H1 (cell line): ENCODE results near the gene G6PC1. TPM values are rescaled to one million over a fixed set of nuclear protein-coding genes. Genes with fewer than 3 reads are reported as not detected.

Experiments used
- BCL11A ChIP-seq, 2 experiments: IDR thresholded peaks; one replicate each; pipeline ENCODE4 v1.6.1; 2011; ENCODE audit warnings: low read depth in 2 of 2, low read length in 2 of 2, mild to moderate bottlenecking in 2 of 2
- CTBP2 ChIP-seq: IDR thresholded peaks from 2 replicates; pipeline ENCODE4 v1.7.0; 2011; ENCODE audit warnings: borderline replicate concordance, mild to moderate bottlenecking, moderate library complexity, mixed read lengths, low read length; ENCODE audit not compliant: insufficient read depth, insufficient read length
- KDM5A ChIP-seq: fragments of 200-600 bp; IDR thresholded peaks from 2 replicates; pipeline ENCODE4 v1.7.1; 2012; ENCODE audit warnings: mild to moderate bottlenecking, low read length, inconsistent platforms, mixed read lengths
- RNF2 ChIP-seq: fragments of 200-900, 300-1000 bp; sonication (generic); IDR thresholded peaks from 2 replicates; pipeline ENCODE4 v1.7.1; 2016; ENCODE audit warnings: borderline replicate concordance, low read depth, mild to moderate bottlenecking, antibody characterized with exemption, low read length; ENCODE audit not compliant: poor library complexity, severe bottlenecking; ENCODE audit errors: missing control alignments
- SIX5 ChIP-seq: IDR thresholded peaks from 2 replicates; pipeline ENCODE4 v1.6.1; 2011; ENCODE audit warnings: mild to moderate bottlenecking, low read depth, low read length
- SP1 ChIP-seq: IDR thresholded peaks from 2 replicates; pipeline ENCODE4 v1.6.1; 2011; ENCODE audit warnings: low read depth, low read length
- SUZ12 ChIP-seq: fragments of 200-600 bp; sonication (generic); IDR thresholded peaks from 2 replicates; pipeline ENCODE4 v1.6.1; 2012; ENCODE audit warnings: mild to moderate bottlenecking, inconsistent platforms, low read length, moderate library complexity, mixed read lengths
- TAF1 ChIP-seq: IDR thresholded peaks from 2 replicates; pipeline ENCODE4 v1.6.1; 2011; ENCODE audit warnings: mild to moderate bottlenecking, low read depth, low read length
- TAF7 ChIP-seq: optimal IDR thresholded peaks from 2 replicates; pipeline ENCODE3; 2011; ENCODE audit warnings: low read depth, mild to moderate bottlenecking, inconsistent platforms, low read length, moderate library complexity, borderline replicate concordance
- polyA plus RNA-seq, 7 experiments: library from polyadenylated mRNA; depleted of rRNA in 3 of 7; stranded (reverse) in 5 of 7; unstranded in 2 of 7; fragments of >200 nt in 5 of 7; fragments of 200-250 nt in 2 of 7; gene quantifications; 1 replicate in 5 of 7; 2 replicates in 1 of 7; 4 replicates in 1 of 7; pipeline versions ENCODE4 v1.2.1 to v1.2.3, GENCODE V29; 2011 to 2013; ENCODE audit warnings: missing spikeins in 2 of 7, mixed read lengths in 2 of 7
- total RNA-seq: library from RNA; stranded (reverse); fragmentation: NEBNext Ultra II Directional; extraction: Animal tissue kit (Norgen Biotek cat#: 25700); gene quantifications from 2 replicates; pipeline ENCODE4 v1.2.1, GENCODE V29; 2021
- TF ChIP-seq, protein P1 (sequence below): fragments of 300-600 bp; sonication (generic); IDR thresholded peaks from 2 replicates; pipeline ENCODE4 v1.7.1; 2012; ENCODE audit warnings: low read length, moderate library complexity, mild to moderate bottlenecking, inconsistent platforms; ENCODE audit not compliant: insufficient replicate concordance

G6PC1 gene
- total and polyA plus RNA-seq, 2 of the 8 experiments (the other 6 are each of a cell fraction or from before 2014, with no cell fraction given) = 0.02 TPM; not detected in 1

- TF ChIP-seq, protein P1, sequence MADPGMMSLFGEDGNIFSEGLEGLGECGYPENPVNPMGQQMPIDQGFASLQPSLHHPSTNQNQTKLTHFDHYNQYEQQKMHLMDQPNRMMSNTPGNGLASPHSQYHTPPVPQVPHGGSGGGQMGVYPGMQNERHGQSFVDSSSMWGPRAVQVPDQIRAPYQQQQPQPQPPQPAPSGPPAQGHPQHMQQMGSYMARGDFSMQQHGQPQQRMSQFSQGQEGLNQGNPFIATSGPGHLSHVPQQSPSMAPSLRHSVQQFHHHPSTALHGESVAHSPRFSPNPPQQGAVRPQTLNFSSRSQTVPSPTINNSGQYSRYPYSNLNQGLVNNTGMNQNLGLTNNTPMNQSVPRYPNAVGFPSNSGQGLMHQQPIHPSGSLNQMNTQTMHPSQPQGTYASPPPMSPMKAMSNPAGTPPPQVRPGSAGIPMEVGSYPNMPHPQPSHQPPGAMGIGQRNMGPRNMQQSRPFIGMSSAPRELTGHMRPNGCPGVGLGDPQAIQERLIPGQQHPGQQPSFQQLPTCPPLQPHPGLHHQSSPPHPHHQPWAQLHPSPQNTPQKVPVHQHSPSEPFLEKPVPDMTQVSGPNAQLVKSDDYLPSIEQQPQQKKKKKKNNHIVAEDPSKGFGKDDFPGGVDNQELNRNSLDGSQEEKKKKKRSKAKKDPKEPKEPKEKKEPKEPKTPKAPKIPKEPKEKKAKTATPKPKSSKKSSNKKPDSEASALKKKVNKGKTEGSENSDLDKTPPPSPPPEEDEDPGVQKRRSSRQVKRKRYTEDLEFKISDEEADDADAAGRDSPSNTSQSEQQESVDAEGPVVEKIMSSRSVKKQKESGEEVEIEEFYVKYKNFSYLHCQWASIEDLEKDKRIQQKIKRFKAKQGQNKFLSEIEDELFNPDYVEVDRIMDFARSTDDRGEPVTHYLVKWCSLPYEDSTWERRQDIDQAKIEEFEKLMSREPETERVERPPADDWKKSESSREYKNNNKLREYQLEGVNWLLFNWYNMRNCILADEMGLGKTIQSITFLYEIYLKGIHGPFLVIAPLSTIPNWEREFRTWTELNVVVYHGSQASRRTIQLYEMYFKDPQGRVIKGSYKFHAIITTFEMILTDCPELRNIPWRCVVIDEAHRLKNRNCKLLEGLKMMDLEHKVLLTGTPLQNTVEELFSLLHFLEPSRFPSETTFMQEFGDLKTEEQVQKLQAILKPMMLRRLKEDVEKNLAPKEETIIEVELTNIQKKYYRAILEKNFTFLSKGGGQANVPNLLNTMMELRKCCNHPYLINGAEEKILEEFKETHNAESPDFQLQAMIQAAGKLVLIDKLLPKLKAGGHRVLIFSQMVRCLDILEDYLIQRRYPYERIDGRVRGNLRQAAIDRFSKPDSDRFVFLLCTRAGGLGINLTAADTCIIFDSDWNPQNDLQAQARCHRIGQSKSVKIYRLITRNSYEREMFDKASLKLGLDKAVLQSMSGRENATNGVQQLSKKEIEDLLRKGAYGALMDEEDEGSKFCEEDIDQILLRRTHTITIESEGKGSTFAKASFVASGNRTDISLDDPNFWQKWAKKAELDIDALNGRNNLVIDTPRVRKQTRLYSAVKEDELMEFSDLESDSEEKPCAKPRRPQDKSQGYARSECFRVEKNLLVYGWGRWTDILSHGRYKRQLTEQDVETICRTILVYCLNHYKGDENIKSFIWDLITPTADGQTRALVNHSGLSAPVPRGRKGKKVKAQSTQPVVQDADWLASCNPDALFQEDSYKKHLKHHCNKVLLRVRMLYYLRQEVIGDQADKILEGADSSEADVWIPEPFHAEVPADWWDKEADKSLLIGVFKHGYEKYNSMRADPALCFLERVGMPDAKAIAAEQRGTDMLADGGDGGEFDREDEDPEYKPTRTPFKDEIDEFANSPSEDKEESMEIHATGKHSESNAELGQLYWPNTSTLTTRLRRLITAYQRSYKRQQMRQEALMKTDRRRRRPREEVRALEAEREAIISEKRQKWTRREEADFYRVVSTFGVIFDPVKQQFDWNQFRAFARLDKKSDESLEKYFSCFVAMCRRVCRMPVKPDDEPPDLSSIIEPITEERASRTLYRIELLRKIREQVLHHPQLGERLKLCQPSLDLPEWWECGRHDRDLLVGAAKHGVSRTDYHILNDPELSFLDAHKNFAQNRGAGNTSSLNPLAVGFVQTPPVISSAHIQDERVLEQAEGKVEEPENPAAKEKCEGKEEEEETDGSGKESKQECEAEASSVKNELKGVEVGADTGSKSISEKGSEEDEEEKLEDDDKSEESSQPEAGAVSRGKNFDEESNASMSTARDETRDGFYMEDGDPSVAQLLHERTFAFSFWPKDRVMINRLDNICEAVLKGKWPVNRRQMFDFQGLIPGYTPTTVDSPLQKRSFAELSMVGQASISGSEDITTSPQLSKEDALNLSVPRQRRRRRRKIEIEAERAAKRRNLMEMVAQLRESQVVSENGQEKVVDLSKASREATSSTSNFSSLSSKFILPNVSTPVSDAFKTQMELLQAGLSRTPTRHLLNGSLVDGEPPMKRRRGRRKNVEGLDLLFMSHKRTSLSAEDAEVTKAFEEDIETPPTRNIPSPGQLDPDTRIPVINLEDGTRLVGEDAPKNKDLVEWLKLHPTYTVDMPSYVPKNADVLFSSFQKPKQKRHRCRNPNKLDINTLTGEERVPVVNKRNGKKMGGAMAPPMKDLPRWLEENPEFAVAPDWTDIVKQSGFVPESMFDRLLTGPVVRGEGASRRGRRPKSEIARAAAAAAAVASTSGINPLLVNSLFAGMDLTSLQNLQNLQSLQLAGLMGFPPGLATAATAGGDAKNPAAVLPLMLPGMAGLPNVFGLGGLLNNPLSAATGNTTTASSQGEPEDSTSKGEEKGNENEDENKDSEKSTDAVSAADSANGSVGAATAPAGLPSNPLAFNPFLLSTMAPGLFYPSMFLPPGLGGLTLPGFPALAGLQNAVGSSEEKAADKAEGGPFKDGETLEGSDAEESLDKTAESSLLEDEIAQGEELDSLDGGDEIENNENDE = no peak
- TF ChIP-seq KDM5A (no peak), SP1 (no peak), CTBP2 (no peak), TAF1 (no peak), BCL11A (IDR thresholded peaks at IDR 0.05; ENCODE audit: low read depth in 2 of 2, low read length in 2 of 2) (no peak), RNF2 (no peak), SUZ12 (no peak), SIX5 (no peak), TAF7 (no peak)
Measured at GRCh38 chr17:42950044-42950783, 49.6 kb downstream of the G6PC1 start (continued).
